ENCODE results near the gene PCDH19. TPM values are rescaled to one million over a fixed set of nuclear protein-coding genes. Genes with fewer than 3 reads are reported as not detected.

Gene PCDH19
- total RNA-seq, 1 donor from 2014 or later = 1.7 TPM

DNA sequence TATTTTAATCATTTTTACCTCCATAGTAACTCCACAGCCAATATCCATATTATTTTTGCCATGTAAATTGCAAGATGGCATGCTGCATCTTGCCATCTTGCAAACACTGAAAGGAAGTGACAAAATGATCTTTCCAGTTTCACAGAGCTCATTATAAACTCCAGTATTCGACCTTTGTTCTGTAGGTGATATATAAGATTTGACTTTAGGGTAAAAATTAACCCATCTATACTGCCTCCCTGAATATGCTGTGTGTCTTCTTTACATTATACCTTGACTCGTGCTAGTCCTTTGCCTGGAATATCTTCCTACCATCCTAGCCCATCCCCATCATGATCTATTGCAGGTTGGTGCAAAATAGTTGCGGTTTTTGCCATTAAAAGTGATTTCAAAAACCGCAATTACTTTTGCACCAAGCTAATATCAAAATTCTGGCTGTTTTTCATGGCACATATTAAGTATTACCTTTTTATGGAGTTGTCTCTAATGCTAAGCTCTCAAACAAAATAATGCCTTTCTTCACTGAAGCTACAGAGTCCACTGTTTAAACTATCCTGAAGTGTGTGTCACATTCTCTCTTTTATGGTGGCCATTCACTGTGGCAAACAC lies 161.1 kb downstream of the PCDH19 start:
- TF ChIP-seq, protein P1, sequence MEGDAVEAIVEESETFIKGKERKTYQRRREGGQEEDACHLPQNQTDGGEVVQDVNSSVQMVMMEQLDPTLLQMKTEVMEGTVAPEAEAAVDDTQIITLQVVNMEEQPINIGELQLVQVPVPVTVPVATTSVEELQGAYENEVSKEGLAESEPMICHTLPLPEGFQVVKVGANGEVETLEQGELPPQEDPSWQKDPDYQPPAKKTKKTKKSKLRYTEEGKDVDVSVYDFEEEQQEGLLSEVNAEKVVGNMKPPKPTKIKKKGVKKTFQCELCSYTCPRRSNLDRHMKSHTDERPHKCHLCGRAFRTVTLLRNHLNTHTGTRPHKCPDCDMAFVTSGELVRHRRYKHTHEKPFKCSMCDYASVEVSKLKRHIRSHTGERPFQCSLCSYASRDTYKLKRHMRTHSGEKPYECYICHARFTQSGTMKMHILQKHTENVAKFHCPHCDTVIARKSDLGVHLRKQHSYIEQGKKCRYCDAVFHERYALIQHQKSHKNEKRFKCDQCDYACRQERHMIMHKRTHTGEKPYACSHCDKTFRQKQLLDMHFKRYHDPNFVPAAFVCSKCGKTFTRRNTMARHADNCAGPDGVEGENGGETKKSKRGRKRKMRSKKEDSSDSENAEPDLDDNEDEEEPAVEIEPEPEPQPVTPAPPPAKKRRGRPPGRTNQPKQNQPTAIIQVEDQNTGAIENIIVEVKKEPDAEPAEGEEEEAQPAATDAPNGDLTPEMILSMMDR (IDR thresholded peaks at IDR 0.05) = no peak
- DNase-seq (ENCODE audit: extremely low spot score, unreplicated experiment) = no peak
- Mint-ChIP-seq H3K36me3 (ENCODE audit: unreplicated experiment) (no peaks in the 10 kb centered on the region), H3K4me3 (ENCODE audit: unreplicated experiment) (no peak overlapping the region), H3K27me3 (ENCODE audit: unreplicated experiment) (no peaks in the 10 kb centered on the region), H3K4me1 (ENCODE audit: unreplicated experiment) (no peaks in the 10 kb centered on the region), H3K9me3 (ENCODE audit: unreplicated experiment) (peaks cover 21% of the 10 kb centered on the region), H3K27ac (ENCODE audit: unreplicated experiment) (no peak overlapping the region)

DNA sequence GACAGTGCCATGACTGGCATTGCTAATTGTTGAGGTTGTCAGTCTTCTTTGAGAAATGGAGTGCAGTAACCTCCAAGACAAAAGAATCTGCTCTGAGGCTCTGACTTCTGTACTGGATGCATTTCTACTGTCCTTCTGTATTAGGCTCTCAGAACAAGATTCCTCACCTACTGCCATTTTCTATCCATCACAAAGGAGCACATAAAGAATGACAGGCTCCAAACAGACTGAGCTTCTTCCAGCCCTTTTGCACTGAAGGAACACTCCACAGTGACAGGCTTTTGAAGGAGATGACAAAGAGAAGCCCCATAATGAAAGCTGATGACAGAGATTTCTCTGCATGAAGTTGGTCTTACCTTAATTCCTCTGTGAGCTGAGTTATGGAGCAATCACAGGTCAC lies 162.2 kb downstream of the PCDH19 start:
- DNase-seq (ENCODE audit: extremely low spot score, unreplicated experiment) = no peak
- TF ChIP-seq, protein P1 (IDR thresholded peaks at IDR 0.05) = no peak
- Mint-ChIP-seq H3K36me3 (ENCODE audit: unreplicated experiment) (no peaks in the 10 kb centered on the region), H3K4me1 (ENCODE audit: unreplicated experiment) (no peaks in the 10 kb centered on the region), H3K27ac (ENCODE audit: unreplicated experiment) (no peak overlapping the region), H3K27me3 (ENCODE audit: unreplicated experiment) (no peaks in the 10 kb centered on the region), H3K9me3 (ENCODE audit: unreplicated experiment) (peaks cover 12% of the 10 kb centered on the region), H3K4me3 (ENCODE audit: unreplicated experiment) (no peak overlapping the region)

DNA sequence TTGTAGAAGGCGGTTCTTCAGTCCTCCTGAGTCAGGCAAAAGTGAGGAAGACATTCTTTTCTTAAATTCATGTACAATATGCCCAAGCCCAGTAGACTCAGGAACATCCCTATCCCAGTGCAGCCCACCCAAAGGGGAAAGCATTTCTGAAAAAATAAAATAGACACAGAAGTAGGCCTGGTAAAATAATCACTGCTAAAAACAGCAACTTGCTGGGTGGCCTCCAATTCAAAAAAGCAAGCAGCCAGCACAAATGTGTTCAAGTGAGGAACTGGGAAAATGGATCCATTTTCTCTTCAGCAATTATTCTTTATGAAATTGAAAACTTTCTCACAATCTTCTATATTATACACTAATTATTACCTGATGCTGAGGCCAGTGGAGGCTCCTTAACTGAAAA lies 165.4 kb downstream of the PCDH19 start:
- Mint-ChIP-seq H3K36me3 (ENCODE audit: unreplicated experiment) (no peaks in the 10 kb centered on the region), H3K4me1 (ENCODE audit: unreplicated experiment) (no peaks in the 10 kb centered on the region), H3K27ac (ENCODE audit: unreplicated experiment) (no peak overlapping the region)

More for the DNA sequence above, 165.4 kb downstream of the PCDH19 start:
- H3K9me3 Mint-ChIP-seq (ENCODE audit: unreplicated experiment) = peaks cover 26% of the 10 kb centered on the region
- H3K27me3 Mint-ChIP-seq (ENCODE audit: unreplicated experiment) = no peaks in the 10 kb centered on the region
- H3K4me3 Mint-ChIP-seq (ENCODE audit: unreplicated experiment) = no peak overlapping the region
- DNase-seq (ENCODE audit: extremely low spot score, unreplicated experiment) = no peak
- TF ChIP-seq, protein P1 (IDR thresholded peaks at IDR 0.05) = no peak

Other genes with a start within 250 kb of the PCDH19 start
- gene TNMD, start 174.7 kb upstream of the PCDH19 start, total RNA-seq = not detected in 2 replicates
- gene TSPAN6, start 226.5 kb upstream of the PCDH19 start, total RNA-seq = 49.3 and 50.8 TPM in 2 replicates
- gene SRPX2, start 233.9 kb upstream of the PCDH19 start, total RNA-seq = 42.8 and 47.9 TPM in 2 replicates